ENCODE measurements around the gene PAXX.

PAXX gene

DNA sequence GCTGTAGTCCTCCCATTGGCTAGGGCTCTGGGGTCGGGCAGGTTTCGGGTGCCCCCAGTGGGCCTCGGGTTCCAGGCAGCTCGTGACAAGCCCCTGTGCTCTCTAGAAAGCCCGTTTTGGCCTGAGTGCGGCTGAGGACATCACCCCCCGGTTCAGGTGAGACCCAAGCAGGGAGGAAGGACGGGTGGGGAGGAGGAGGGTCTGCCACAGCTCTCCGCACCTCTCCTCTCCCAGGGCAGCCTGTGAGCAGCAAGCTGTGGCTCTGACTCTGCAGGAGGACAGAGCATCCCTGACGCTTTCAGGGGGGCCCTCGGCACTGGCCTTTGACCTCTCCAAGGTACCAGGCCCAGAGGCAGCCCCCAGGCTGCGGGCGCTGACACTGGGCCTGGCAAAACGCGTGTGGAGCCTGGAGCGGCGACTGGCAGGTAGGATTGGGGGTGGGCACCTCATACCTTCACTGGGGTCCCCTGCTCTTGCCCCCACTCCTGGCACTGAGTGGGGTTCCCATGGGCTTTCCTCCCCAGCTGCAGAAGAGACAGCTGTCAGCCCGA lies 672 bp downstream of the PAXX start:
- no peak for DNase-seq (ENCODE audit: low read depth, low spot score)
- ChIA-PET POLR2A (no interaction called here), CTCF (interaction anchor here (1.0 to 4.9 kb wide), 6 partner anchors 11 to 74 kb away, joined by 3 to 34 read pairs (median 6); partner anchors contain the start of gene FBXW5)
- TF ChIP-seq CTCF (IDR thresholded peaks at IDR 0.05; ENCODE audit: insufficient read depth, low read length, missing control alignments), result no peak
- peak overlapping the region; percentile 72 for H3K4me3 ChIP-seq (ENCODE audit: low read depth, low read length)

DNA sequence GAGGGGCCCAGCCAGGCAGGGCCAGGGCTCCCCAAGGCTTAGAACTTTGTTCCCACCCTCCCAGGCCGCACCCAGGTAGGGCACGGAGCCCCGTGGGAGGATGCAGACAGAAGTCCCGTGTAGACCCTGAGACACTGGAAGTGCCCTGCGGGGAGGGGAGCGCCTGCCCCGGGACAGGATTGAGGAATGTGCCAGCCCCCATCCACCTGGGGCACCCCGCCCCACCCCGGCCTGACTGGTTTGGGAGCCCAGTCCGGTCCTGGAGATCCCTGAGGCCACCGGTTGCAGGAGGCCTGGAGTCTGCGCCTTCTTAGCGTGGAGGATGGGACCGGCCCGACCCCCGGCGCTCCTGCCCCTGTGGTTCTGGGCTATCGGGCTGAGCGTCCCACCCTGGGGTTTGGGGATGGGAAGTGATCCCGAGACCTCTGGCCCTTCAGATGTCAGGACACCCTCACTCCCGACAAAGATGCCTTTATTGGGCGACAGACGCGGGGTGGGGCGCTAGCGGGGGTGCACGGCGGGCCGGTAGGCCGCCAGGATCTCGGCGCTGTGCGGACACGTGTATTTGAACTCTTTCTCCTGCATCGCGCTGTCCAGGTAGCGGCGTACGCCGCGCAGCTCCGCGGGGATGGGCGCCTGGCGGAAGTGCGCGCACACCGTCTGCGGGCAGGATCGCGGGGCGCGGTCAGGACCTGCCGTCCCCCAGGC lies 2.1 kb downstream of the PAXX start:
- no peak for TF ChIP-seq CTCF (IDR thresholded peaks at IDR 0.05; ENCODE audit: insufficient read depth, low read length, missing control alignments)
- POLR2A ChIA-PET, result no interaction called here
- DNase-seq (ENCODE audit: low read depth, low spot score), result no peak
- no peak overlapping the region for H3K4me3 ChIP-seq (ENCODE audit: low read depth, low read length)
- CTCF ChIA-PET, result interaction anchor here (1.6 to 4.9 kb wide), 3 partner anchors 20 to 46 kb away, joined by 3 to 34 read pairs (median 6); no protein-coding TSS in a partner anchor

DNA sequence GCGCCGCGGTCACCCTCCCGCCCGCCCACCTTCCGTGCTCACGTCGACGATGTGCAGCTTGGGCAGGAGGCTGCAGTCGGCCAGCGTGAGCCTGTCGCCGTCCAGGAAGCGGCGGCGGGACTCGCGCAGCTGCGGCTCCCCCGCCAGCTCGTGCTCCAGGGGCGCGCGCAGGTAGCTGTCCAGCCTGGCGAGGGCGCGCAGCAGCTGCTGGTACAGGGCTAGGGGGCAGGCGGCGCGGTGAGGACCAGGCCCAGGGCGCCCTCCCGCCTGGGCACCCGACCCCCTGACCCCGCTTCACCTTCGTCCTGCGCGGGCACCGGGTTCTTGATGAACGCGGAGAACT lies 2.6 kb downstream of the PAXX start:
- no peak for TF ChIP-seq CTCF (IDR thresholded peaks at IDR 0.05; ENCODE audit: insufficient read depth, low read length, missing control alignments)
- no peak for DNase-seq (ENCODE audit: low read depth, low spot score)
- ChIA-PET POLR2A (no interaction called here), CTCF (interaction anchor here (1.6 to 4.9 kb wide), 2 partner anchors 20 to 34 kb away, joined by 3 to 34 read pairs; no protein-coding TSS in a partner anchor)
- no peak overlapping the region for H3K4me3 ChIP-seq (ENCODE audit: low read depth, low read length)

DNA sequence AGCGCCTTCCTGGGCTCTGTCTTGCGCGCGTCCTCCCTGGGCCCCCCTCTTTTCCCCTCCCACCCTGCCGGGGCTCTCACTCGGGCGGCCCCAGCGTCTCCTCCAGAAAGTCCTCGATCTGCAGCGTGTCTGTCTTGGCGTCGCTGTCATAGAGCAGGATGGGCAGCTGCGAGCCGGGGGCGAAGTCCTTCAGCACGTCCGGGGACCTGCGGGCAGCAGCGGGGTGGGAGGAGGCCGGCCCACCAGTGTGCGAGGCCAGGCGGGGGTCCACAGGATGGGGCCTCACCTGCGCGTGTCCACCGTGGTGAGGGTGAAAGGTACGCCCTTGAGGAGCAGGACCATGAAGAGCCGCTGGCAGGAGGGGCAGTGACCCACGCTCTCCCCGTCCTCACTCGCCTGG lies 3.1 kb downstream of the PAXX start:
- H3K4me3 ChIP-seq (ENCODE audit: low read depth, low read length), result no peak overlapping the region
- no peak for DNase-seq (ENCODE audit: low read depth, low spot score)
- TF ChIP-seq CTCF (IDR thresholded peaks at IDR 0.05; ENCODE audit: insufficient read depth, low read length, missing control alignments), result no peak
- ChIA-PET CTCF (interaction anchor here (0.6 to 4.9 kb wide), 5 partner anchors 26 to 50 kb away, joined by 3 to 34 read pairs (median 6); partner anchors contain the start of genes ABCA2 and C8G), POLR2A (no interaction called here)

- CTCF ChIA-PET, result interaction anchor here (0.6 to 2.5 kb wide), 5 partner anchors 26 to 54 kb away, joined by 3 to 17 read pairs (median 3); partner anchors contain the start of genes ABCA2 and C8G
- POLR2A ChIA-PET, result interaction anchor here (0.8 to 1.6 kb wide), 3 partner anchors 31 to 148 kb away, joined by 3 read pairs; no protein-coding TSS in a partner anchor
- DNase-seq (ENCODE audit: low read depth, low spot score), result no peak
- H3K4me3 ChIP-seq (ENCODE audit: low read depth, low read length), result peak overlapping the region; percentile 38
- no peak for TF ChIP-seq CTCF (IDR thresholded peaks at IDR 0.05; ENCODE audit: insufficient read depth, low read length, missing control alignments)
Observed at GRCh38 chr9:136995772-136996311, 3.6 kb downstream of the PAXX start.

Measured in AG04449 (cell line).